Measurements from ENCODE around the gene FLYWCH2.
A peak's percentile ranks its signal among the peaks of the same experiment; 100 is the strongest.

Gene FLYWCH2

GRCh38 chr16:2846511-2847310 is 36.3 kb upstream of the FLYWCH2 start:
- DNase-seq (ENCODE audit: insufficient read length, low spot score), result no peak
- no peak for FAIRE-seq
- TF ChIP-seq CTCF (IDR thresholded peaks at IDR 0.05; ENCODE audit: insufficient read depth, missing control alignments), result no peak

GRCh38 chr16:2848933-2849725 is 33.9 kb upstream of the FLYWCH2 start:
- TF ChIP-seq CTCF (IDR thresholded peaks at IDR 0.05; ENCODE audit: insufficient read depth, missing control alignments), result no peak
- no peak for DNase-seq (ENCODE audit: insufficient read length, low spot score)
- no peak for FAIRE-seq

GRCh38 chr16:2852003-2852730 is 30.8 kb upstream of the FLYWCH2 start:
- no peak for TF ChIP-seq CTCF (IDR thresholded peaks at IDR 0.05; ENCODE audit: insufficient read depth, missing control alignments)
- FAIRE-seq, result no peak

GRCh38 chr16:2852731-2853507 is 30.1 kb upstream of the FLYWCH2 start:
- DNase-seq (ENCODE audit: insufficient read length, low spot score), result peak; percentile 10
- FAIRE-seq, result no peak
- no peak for TF ChIP-seq CTCF (IDR thresholded peaks at IDR 0.05; ENCODE audit: insufficient read depth, missing control alignments)

More at GRCh38 chr16:2852003-2852730, 30.8 kb upstream of the FLYWCH2 start:
- peak; percentile 13 for DNase-seq (ENCODE audit: insufficient read length, low spot score)

GRCh38 chr16:2853531-2854073 is 29.4 kb upstream of the FLYWCH2 start:
- no peak for DNase-seq (ENCODE audit: insufficient read length, low spot score)
- no peak for FAIRE-seq
- TF ChIP-seq CTCF (IDR thresholded peaks at IDR 0.05; ENCODE audit: insufficient read depth, missing control alignments), result no peak

GRCh38 chr16:2854700-2855309 is 28.2 kb upstream of the FLYWCH2 start:
- TF ChIP-seq CTCF (IDR thresholded peaks at IDR 0.05; ENCODE audit: insufficient read depth, missing control alignments), result peak; percentile 17
- DNase-seq (ENCODE audit: insufficient read length, low spot score), result no peak
- no peak for FAIRE-seq

Data from D721Med (cell line).